Measurements from ENCODE around the gene KMT2D. TPM values are rescaled to one million over a fixed set of nuclear protein-coding genes. Genes with fewer than 3 reads are reported as not detected.

Gene KMT2D
- polyA plus RNA-seq, 1 experiment: 9.7 TPM

DNA sequence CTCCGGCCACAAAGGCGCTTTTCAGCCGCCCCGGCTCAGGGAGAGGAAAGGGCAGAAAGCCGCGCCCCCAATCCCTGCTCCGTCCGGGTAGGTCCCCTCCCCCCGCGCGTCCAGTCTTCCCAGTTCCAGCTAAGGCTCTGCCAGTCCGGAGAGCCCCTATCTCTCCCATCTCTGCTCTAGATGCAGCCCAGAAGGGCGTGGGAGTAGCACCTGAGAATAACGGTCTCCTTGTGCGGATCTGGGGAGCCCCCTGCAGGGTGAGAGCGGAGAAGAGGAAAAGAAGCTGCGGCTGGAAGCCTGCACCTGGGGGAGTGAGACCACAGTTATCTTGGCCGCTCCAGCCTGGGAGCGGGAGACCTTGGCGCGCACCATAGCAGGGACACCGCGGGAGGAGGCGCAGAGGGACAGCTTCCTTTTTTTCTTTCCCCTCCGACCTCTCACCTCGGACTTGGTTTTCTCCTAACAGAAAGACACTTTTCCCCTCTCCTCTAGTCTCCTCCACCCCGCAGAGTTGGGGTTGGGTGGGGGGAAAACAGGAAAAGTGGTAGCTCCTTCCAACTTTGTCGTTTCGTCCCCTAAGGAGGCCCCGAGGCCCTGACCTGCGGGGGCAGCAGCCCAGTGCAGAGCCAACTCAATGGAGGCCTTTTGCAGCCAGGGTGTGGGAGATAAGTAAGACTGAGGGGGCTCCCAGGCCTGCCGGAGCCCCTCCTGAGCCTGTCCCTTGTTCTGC is 31.7 kb upstream of the KMT2D start:
- no peak for DNase-seq (ENCODE audit: low read depth)
- Histone ChIP-seq H3K4me3 (ENCODE audit: low read depth, low read length) (peak overlapping the region; percentile 17), H3K36me3 (ENCODE audit: control insufficient read depth, insufficient read depth, low read length) (peaks cover under 1% of the 10 kb centered on the region; the same call in 1 of the 2 replicates), H3K27me3 (ENCODE audit: control insufficient read depth, insufficient read depth, low read length) (peaks cover 17% of the 10 kb centered on the region)
- TF ChIP-seq, protein P1, sequence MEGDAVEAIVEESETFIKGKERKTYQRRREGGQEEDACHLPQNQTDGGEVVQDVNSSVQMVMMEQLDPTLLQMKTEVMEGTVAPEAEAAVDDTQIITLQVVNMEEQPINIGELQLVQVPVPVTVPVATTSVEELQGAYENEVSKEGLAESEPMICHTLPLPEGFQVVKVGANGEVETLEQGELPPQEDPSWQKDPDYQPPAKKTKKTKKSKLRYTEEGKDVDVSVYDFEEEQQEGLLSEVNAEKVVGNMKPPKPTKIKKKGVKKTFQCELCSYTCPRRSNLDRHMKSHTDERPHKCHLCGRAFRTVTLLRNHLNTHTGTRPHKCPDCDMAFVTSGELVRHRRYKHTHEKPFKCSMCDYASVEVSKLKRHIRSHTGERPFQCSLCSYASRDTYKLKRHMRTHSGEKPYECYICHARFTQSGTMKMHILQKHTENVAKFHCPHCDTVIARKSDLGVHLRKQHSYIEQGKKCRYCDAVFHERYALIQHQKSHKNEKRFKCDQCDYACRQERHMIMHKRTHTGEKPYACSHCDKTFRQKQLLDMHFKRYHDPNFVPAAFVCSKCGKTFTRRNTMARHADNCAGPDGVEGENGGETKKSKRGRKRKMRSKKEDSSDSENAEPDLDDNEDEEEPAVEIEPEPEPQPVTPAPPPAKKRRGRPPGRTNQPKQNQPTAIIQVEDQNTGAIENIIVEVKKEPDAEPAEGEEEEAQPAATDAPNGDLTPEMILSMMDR (IDR thresholded peaks at IDR 0.05; ENCODE audit: insufficient read depth, low read depth, low read length): peak; percentile 60
- ChIA-PET POLR2A (no interaction called here), CTCF (interaction anchor here (0.6 to 4.7 kb wide), 18 partner anchors 8 to 170 kb away, joined by 3 to 33 read pairs (median 4); partner anchors contain the start of gene LMBR1L)

DNA sequence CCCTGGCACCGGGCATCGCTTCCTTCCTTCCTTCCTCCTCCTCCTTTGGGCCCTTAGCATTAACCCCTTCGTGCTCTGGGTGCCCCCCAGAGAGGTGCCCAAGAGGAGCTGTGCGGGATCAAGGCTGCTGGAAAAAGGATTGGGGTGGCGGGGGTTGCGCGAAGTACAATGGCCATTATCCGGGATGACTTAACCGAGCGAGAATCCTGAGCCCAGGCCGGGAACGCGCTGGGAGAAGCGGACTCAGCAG is 31.2 kb upstream of the KMT2D start:
- H3K27me3 ChIP-seq (ENCODE audit: control insufficient read depth, insufficient read depth, low read length): peaks cover 17% of the 10 kb centered on the region
- ChIA-PET POLR2A (no interaction called here), CTCF (interaction anchor here (0.7 to 4.7 kb wide), 15 partner anchors 9 to 148 kb away, joined by 3 to 33 read pairs (median 4); partner anchors contain the start of gene LMBR1L)
- peak overlapping the region; percentile 17 for H3K4me3 ChIP-seq (ENCODE audit: low read depth, low read length)
- TF ChIP-seq, protein P1 (IDR thresholded peaks at IDR 0.05; ENCODE audit: insufficient read depth, low read depth, low read length): no peak
- H3K36me3 ChIP-seq (ENCODE audit: control insufficient read depth, insufficient read depth, low read length): no peaks in the 10 kb centered on the region
- DNase-seq (ENCODE audit: low read depth): no peak

DNA sequence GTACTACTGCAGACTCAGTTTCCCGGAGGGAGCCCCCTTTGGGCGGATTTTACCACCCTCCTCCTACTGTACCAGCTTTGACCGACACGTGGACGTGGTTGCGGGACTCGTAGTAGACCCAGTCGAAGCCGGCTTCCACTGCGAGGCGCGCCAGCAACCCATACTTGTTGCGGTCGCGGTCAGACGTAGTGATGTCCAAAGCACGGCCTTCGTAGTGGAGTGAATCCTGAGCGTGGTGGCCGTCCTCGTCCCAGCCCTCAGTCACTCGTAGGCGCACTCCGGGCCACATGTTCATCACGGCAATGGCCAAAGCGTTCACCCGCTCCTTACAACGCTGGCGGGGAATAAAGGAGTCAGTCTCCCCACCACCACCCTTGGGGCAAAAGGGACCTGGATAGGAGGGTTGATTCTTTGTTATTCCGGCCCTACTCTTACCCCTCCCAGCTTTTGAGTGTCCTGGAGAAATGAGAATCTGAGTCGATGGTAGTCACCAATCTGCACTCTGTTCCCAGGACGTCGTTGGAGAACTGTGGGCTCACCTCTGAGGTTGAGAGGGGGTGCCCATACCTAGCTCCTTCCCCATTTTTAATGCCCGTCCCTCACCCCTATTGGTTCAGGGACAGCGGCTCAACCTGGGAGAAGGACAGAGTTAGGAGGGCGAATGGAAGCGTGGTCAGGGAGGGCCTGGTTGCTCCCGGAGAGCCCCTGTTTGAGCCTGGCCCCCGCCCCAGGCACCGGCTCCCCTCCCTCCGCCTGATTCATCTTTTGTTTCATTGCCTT is 30.7 kb upstream of the KMT2D start:
- TF ChIP-seq, protein P1 (IDR thresholded peaks at IDR 0.05; ENCODE audit: insufficient read depth, low read depth, low read length): no peak
- DNase-seq (ENCODE audit: low read depth): no peak
- Histone ChIP-seq H3K27me3 (ENCODE audit: control insufficient read depth, insufficient read depth, low read length) (peaks cover 17% of the 10 kb centered on the region), H3K4me3 (ENCODE audit: low read depth, low read length) (no peak overlapping the region), H3K36me3 (ENCODE audit: control insufficient read depth, insufficient read depth, low read length) (no peaks in the 10 kb centered on the region)
- ChIA-PET POLR2A (no interaction called here), CTCF (interaction anchor here (0.7 to 4.7 kb wide), 14 partner anchors 9 to 146 kb away, joined by 3 to 33 read pairs (median 4); partner anchors contain the start of gene LMBR1L)

DNA sequence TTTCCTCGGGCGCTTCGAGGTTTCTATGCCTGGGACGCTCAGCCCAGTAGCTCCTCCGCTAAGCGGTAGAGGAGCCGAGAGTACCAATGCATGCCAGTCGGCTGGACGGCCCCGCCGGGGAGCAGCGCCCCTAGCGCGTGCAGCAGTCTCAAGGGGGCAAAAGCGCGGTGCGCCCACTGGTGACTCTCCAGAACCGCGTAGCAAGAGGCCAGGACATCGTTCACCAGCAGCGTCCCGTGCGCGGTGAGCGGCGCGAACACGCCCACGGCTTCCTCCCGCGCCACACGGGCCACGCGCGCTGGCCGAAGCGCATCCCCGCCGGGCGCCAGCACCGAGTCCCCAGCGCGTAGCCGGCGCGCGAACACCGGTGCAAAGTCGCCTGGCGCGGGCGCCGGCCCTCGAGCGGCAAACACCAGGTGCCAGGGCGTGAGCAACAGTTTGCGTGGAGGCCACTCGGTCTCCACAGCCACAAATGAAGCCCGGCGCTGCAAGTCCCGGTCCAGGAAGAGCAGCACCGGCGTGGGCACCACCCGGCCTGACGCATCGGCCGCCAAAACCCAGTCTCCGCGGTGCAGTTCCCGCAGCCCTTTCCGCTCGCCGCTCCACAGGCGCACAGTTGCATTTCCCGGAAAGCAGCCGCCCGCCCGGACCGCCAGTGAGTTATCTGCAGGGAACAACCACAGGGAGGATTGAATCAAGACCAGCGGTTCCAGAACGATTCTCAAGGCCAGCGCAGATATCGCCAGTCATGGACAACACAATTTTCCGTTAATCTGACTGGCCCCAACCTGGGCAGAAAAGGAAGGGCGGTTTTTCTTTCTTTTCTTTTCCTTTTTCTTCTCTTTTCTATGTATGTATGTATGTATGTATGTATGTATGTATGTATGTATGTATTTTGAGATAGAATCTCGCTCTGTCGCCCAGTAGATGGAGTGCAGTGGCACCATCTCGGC is 29.5 kb upstream of the KMT2D start:
- Histone ChIP-seq H3K27me3 (ENCODE audit: control insufficient read depth, insufficient read depth, low read length) (peaks cover 17% of the 10 kb centered on the region), H3K4me3 (ENCODE audit: low read depth, low read length) (peak overlapping the region; percentile 33), H3K36me3 (ENCODE audit: control insufficient read depth, insufficient read depth, low read length) (no peaks in the 10 kb centered on the region)
- ChIA-PET CTCF (interaction anchor here (0.7 to 6.5 kb wide), 13 partner anchors 11 to 145 kb away, joined by 3 to 145 read pairs (median 33); partner anchors contain the start of genes DDN, LMBR1L, RHEBL1 and TUBA1B), POLR2A (no interaction called here)
- no peak for DNase-seq (ENCODE audit: low read depth)
- TF ChIP-seq, protein P1 (IDR thresholded peaks at IDR 0.05; ENCODE audit: insufficient read depth, low read depth, low read length): peak; percentile 28
